Measurements from ENCODE around the gene PTPRU.

The PTPRU gene

GRCh38 chr1:29343476-29343875 is 107.2 kb downstream of the PTPRU start:
- no peak for DNase-seq

DNA sequence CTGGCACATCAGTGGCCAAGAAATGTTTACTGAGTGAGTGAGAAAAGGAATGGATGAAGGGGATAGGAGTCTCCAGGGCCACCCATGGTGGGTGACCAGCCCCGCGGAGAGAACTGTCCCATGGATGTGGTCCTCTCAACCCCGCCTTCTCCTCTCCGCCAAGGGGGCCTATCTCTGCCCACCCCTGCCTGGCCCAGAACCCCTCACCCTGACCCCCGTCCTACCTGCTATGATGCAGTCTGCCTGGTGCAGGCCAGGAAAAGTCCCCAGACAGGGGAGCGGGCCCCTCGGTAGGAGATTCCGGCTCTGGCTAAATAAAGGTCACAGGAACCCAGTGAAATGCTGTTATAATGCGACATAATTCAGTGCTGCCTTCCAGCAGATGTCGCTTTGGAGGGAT is 107.6 kb downstream of the PTPRU start:
- DNase-seq, result no peak

- DNase-seq, result no peak
These were observed 108.0 kb downstream of the PTPRU start for GRCh38 chr1:29344336-29344735.

GRCh38 chr1:29346576-29346975 is 110.3 kb downstream of the PTPRU start:
- DNase-seq, result no peak

DNA sequence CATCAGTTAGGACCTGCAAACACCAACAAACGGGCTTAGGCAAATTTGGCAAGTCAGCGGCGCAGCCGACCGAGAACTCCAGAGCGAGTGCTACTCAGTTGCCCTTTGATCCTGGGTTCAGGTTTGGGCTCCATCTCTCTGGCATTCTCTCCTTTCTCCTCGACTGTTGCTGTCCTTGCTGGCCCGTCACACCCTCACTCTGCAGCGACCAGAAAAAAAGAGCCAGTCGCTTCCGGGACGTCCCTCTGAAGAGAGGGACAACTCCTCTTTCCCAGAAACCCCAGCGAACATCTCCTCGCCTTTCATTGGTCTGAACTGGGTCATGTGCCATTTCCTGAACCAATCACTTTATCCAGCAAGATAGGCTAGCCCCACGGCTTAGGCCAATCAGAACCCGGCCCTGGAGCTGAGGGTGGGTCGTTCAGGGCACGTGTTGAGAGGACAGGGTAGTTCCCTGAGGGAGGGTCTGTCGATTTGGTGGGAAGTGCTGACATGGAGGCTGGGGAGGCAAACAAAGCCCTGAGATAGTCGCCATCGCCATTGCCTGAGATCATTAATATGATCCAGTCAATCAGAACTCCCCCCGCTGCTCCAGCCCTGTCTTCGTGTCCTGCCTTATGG is 113.7 kb downstream of the PTPRU start:
- DNase-seq, result no peak

- DNase-seq, result no peak
These were observed 116.5 kb downstream of the PTPRU start for GRCh38 chr1:29352719-29353420.

GRCh38 chr1:29354511-29355098 is 118.3 kb downstream of the PTPRU start:
- no peak for DNase-seq

- DNase-seq, result no peak
These were observed 119.1 kb downstream of the PTPRU start for GRCh38 chr1:29355375-29355774.

DNA sequence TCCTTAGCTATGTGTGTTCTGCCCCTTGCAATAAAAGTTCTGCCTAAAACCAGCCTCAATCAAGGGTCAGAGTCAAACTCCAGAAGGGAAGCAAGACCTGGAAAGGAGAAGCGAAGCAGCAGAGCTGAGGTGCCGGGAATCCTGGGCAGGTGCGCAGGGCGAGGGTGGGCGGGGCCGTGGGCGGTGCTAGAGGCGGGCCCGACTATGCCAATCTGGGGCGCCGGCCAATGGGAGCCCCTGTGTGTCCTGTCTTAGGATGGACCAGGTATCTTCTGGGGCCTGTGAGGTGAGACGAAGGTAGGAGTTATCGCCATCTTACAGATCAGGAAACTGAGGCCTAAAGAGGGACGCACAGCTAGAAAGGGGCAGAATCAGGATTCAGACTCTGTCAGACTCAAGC is 120.3 kb downstream of the PTPRU start:
- no peak for DNase-seq

DNA sequence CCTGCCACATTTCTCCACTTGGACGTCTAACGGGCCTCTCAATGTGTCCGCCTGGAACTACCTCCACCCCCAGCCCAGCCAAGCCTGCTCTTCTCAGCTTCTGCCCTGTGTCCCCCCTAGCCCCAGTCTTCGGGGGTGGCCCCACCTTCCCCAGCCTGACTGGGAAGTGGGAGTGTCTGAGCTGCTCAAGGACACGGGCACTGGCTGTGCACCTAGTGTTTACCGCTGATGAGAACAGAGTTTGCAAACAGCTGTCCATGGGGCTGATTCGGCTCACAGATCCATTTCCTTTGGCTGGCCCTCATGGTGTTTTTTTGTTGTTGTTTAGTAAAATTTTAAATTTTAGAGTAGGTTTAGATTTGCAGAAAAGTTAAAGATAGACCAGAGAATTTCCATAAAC is 121.1 kb downstream of the PTPRU start:
- DNase-seq, result no peak

- DNase-seq, result no peak
These were observed 121.9 kb downstream of the PTPRU start for GRCh38 chr1:29358183-29358582.

DNA sequence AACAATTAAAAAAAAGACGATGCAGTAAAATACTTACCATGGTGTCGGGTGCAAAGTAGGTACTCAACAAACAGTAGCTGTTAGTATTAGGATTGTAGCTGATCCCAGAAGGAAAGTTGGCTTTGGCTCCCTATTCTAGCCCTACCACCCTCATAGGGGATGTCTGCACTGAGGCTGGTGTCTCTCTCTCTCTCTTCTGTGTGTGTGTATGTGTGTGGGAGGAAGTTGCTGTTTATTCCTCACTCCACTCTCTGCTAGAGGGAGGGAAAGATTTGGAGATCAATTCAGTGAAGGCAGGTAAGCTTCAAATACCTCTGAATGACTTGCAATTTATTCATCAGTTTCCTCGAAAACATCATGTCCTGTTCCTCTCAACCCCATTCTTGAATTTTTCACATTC is 124.4 kb downstream of the PTPRU start:
- DNase-seq, result no peak

DNA sequence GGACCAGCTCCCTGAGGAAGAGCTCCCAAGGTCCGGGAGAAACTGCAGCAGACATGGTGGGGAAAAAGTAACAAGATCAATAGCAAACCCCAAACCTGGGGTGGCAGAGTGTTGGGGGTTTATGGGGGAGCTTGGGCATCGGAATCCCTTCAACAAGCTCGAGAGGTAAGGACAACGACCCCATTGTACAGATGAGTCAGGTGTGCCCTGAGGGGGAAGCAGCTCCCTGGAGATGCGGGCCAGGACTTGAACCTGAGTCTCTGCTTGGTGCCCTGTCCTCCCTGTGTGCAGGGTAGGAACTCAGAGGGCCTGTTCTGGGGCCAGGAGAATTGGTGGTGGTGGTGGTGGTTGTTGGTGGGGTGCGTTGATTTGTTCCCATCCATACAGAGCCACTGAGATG is 125.4 kb downstream of the PTPRU start:
- no peak for DNase-seq

DNA sequence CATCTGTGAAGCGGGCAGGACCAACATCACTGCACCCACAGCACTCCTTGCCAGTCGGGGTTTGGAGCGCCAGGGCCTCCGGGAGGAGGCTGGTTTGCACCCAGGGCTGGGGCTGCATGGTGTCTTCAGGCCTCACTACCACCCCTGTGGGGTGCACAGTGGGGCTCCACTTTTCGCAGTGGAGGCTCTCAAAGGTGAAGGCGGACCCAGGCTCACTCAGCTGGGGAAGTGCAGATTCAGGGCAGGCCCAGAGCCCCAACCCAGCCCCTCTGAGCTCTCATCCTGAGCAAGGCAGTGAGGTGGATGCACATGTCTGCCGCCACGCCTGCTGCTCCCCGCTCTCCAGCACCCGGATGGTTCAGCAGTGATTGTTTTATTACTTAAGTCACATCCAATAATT is 125.8 kb downstream of the PTPRU start:
- no peak for DNase-seq

DNA sequence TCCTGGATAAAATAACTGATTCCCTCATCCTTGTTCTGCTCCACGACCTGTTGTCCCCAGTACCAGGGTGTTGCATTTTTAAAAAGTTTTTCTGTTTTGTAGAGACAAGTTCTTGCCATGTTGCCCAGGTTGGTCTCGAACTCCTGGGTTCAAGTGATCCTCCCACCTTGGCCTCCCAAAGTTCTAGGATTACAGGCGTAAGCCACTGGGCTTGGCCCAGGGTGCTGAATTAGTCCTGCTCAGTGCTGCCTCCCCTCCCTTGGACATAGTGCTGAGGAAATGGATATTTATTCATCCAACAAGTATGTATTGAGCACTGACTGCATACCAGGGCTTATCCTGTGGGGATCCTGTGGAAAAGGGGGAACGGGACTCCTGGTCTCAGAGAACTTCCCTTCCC is 126.4 kb downstream of the PTPRU start:
- no peak for DNase-seq

DNA sequence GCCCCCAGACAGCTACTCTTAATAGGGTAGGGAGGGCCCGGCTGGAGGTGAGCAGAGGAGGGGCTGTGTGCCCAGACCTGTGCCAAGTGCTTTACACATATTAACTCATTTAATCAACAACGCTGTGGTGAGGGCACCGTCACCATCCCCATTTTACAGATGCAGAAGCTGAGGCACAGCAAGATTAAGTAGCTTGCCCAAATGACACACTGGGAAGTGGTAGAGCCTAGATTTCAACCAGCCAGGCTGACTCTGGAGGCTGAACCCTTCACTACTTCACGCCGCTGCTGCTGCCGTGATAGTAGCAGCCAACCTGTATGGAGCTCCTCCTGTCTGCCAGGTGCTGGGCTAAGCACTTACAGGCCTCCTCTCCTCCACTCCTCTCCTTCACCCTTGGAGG is 127.2 kb downstream of the PTPRU start:
- DNase-seq, result no peak

GRCh38 chr1:29364101-29364678 is 127.9 kb downstream of the PTPRU start:
- no peak for DNase-seq

DNA sequence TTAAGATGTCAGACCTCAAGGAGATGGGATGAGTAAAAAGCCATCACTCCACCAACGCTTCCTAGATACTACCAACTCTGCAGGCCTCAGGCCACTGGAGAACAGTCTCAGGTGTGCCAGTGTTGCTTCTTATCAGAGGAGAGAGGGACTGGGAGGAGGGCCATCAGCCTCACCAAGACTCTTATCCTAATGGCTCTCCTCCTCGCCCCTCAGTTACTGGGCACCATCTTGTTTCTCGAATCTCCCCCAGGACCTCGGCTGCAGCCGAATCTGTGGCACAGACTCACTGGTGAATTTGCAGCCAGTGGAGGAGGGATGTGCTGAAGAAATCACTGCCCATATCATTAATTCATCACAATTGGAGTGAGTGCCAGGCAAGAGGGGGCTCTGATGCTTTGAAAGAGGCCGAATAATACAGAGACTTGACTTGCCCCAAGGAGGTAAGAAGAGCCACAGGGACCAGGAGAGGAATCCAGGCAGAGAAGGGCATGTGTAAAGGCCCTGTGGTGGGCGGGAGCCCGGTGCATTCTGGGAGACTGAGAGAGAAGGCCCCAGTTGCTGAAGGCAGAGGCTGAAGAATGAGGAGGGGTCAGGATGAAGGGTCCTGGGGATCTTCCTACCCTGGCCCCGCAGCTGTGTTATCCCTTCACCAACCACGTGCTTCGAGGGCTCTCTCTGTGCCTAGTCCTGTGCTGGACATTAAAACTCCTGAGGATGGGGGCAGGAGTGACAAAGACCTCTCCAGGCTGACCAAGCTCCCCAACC is 129.8 kb downstream of the PTPRU start:
- no peak for DNase-seq

- DNase-seq, result no peak
These were observed 132.9 kb downstream of the PTPRU start for GRCh38 chr1:29368936-29369932.

DNA sequence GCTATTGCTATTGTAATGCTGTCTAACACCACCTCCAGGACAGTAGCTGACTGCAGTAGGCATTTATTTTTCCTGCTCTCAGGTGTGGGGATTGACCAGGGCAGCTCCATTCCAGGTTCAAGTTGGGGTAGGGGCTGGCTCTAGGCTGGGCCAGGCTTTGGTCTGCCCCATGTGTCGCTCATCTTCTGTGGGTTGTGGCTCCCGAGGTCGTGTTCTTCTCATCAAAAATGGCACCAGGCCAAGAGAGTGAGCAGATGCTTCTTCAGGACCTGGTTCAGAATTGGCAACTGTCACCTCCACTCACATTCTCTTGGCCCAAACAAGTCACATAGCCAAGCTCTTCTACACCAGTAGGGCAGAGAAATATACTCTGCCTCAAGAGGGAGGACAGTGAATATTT is 133.7 kb downstream of the PTPRU start:
- DNase-seq, result no peak

- DNase-seq, result no peak
These were observed 135.0 kb downstream of the PTPRU start for GRCh38 chr1:29371332-29371731.

DNA sequence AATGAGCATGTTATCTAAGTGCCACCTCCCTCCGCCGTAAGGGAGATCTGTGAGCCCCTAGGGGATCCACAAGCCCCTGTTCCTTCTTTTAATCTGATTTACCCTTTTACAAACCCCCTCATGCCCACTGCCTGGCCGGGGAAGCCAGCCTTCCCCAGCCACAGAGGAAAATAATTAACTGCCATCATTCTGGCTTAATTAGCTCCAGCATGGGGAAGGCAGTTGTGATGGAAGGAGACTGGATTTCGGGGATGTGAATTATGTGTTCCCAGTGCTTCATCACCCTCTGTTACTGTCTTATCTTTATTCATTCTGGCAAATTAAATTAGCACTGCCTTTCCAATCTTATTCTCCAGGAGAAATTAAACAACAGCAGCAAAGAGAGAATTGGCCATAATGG is 135.8 kb downstream of the PTPRU start:
- no peak for DNase-seq

Data from activated CD4-positive, alpha-beta T cell treated with anti-CD3 and anti-CD28 coated beads, Interleukin-2, amount 50 U/mL, for 4 hours (primary cell).